Choroid plexus epithelial cell (primary cell): ENCODE data around the gene RFX8.

Source experiments
- DNase-seq: peaks from one replicate; pipeline ENCODE4 v3.0.0-alpha.2; 2010; ENCODE audit warnings: low read depth
- H3K4me3 ChIP-seq: 2 replicates; pipeline ENCODE4 v1.5.1; 2011; ENCODE audit warnings: low read depth, mild to moderate bottlenecking, control low read depth, low read length, moderate library complexity
- TF ChIP-seq, protein P1 (sequence below): conservative IDR thresholded peaks from 2 replicates; pipeline ENCODE4 v1.5.1; 2011; ENCODE audit warnings: low read depth, mild to moderate bottlenecking, control low read depth, inconsistent platforms, low read length, moderate library complexity

RFX8 gene

DNA sequence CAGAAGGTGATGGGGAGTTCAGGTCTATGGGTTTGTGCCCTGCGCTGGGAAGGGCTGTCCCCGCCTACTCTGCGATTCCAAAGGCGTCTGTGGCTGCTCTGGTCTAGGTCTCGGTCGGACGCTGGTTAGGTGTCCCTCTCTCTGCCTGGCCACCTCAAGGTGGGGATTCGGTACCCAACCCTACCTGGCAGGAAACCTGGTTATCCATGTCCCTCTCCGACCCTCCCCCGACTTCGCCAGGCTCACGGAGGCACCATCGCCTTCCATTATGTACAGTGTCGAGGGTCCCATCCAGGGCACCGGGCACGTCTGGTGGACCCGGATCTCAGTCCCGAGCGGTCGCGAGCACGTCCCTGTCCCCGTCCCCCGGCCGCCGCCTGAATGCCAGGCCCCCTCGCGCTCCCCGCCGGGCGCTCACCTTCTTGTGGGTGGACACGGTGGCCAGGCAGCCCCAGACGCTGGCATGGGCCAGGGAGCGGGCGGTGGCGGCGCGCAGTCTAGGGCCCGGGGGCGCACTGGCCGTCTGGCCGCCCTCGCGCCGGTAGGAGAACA is 88.2 kb downstream of the RFX8 start:
- TF ChIP-seq, protein P1, sequence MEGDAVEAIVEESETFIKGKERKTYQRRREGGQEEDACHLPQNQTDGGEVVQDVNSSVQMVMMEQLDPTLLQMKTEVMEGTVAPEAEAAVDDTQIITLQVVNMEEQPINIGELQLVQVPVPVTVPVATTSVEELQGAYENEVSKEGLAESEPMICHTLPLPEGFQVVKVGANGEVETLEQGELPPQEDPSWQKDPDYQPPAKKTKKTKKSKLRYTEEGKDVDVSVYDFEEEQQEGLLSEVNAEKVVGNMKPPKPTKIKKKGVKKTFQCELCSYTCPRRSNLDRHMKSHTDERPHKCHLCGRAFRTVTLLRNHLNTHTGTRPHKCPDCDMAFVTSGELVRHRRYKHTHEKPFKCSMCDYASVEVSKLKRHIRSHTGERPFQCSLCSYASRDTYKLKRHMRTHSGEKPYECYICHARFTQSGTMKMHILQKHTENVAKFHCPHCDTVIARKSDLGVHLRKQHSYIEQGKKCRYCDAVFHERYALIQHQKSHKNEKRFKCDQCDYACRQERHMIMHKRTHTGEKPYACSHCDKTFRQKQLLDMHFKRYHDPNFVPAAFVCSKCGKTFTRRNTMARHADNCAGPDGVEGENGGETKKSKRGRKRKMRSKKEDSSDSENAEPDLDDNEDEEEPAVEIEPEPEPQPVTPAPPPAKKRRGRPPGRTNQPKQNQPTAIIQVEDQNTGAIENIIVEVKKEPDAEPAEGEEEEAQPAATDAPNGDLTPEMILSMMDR, result no peak
- DNase-seq, result no peak
- peak overlapping the region; percentile 11 for H3K4me3 ChIP-seq

DNA sequence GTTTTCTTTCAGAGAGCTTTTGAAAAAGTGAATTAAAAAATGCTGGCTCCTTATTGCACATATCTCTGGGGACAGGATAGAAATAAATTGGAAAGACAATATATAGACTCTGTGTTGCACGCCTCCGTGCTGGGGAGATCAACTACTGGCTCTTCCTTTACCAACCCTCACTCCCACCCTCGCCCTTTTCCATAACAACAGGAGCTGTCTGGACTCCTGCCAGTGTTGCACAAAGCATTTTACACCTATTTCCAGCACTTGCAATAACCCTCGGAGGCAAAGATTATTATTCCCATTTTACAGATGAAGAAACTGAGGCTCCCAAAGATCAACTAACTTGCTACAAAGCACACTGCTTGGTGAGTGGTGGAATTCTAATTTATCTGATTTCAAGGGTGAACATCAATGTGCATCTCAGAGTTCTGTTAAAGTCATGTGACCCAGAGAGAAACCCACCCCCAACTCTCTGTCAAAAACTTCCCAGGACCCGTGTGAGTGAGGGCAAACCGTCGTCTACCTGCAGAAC is 91.8 kb downstream of the RFX8 start:
- no peak overlapping the region for H3K4me3 ChIP-seq
- TF ChIP-seq, protein P1, result no peak
- no peak for DNase-seq

DNA sequence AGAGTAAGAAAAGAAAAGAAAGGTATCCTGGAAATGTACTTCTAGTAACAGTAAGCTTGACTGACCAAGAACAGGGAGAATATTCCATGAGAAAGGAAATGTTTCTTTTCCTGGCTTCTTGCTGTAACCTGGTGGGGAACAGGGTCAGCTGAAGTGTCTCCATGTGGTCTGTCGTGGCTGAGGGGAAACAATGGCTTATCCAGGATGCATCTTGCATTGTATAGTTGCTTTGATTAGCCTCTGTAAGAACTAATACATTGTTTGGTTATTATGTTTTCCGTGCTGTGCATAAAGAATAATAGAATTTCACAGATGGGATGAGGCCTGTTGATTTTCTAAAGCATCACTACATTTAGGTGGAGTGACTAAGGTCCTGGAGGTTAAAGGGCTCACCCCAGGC is 92.5 kb downstream of the RFX8 start:
- H3K4me3 ChIP-seq, result no peak overlapping the region
- TF ChIP-seq, protein P1, result no peak
- DNase-seq, result no peak

DNA sequence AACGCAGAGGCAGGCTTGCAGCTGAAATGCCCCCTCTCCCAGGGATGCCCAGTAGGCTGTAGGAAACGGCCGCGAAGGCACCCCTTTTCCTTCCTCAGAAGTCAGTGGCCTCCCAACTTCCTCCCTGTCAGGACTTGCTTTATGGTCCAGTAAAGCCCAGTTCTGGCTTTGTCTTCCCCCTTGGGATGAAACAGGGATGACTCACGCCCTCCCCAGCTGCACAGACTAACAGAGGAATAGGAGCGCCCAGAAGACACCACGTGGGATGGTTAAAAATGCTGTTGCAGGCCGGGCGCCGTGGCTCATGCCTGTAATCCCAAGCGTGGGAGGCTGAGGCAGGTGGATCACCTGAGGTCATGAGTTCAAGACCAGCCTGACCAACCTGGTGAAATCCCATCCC is 94.5 kb downstream of the RFX8 start:
- H3K4me3 ChIP-seq, result no peak overlapping the region
- peak; percentile 55 for DNase-seq
- TF ChIP-seq, protein P1, result no peak

DNA sequence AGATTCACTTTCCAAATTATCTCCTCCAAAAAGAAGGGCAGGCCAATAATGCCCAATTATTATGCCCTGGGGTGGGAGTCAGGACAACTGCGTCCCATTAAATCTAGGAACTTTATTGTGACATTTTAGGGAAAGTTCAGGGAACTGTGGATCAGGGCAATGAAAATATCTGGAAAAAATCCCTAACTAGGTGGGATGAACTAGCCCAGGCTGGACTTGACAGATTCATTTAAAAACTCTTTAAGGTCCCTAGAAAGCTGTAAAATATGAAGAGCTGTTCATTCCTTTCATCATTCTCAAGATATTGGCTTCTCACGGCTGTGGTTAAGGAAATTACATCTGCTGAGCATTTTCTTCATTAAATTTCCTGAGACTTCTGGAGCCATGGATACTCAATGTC is 95.8 kb downstream of the RFX8 start:
- no peak overlapping the region for H3K4me3 ChIP-seq
- TF ChIP-seq, protein P1, result no peak
- no peak for DNase-seq

DNA sequence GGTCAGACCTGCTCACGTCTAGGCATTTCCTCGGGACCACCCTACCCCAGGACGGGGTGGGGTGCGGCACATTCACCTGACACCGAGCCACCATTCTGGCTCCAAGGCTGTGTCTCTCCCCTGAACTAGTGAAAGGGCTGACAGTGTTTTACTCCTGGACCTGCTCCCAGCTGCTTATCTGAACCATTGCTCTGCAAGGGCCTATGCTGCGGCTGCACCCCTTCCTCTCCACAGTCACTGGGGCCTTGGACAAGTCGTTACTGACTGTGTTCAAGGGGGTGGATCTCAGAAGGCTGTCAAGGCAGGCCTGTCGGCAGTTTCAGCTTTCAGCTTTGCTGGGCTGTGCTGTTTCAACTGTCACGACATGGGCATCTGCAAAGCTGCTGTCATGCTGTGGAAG is 99.3 kb downstream of the RFX8 start:
- TF ChIP-seq, protein P1, result no peak
- H3K4me3 ChIP-seq, result no peak overlapping the region
- no peak for DNase-seq
